GM18909 (cell line): Measurements from ENCODE around the gene DNAAF5.
A peak's percentile ranks its signal among the peaks of the same experiment; 100 is the strongest.

Source experiments
- ATAC-seq: cut with Tn5 transposase; IDR thresholded peaks from one replicate; pipeline ENCODE4 v1.9.1; 2021; ENCODE audit warnings: mild to moderate bottlenecking; ENCODE audit not compliant: unreplicated experiment, poor library complexity

The DNAAF5 gene

DNA sequence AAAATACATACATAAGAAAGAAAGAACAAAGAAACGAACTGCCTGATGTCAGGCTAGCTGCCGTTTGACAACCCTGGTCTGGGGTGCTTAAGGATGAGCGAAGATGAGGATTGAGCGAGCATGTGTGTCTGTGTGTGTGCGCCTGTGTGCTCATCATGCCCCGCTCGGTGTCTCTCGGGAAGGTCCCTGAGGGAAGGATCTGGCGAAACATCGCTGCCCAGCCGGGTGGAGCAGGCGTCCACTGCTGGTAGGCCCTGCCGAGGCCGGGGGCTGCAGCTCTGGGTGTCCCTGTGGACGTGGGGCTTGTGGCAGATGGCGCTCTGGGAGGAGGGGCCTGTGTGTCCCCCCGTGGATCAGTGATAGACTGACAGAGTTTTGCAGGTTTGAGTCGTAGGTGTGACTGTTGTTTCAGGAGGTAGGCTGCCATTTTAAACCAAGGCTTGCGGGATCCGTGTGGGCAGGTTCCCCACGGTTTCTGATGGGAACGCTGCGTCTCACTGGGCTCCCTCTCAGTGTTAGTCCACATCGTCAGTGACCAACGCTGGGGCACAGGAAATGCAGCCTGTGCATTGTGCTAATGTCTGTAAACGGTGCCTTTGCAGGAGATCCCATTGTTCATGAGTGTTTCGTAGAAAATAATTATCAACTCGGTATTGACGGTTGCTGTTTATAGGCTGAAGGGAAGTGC lies 99.9 kb downstream of the DNAAF5 start:
- ATAC-seq, result no peak

DNA sequence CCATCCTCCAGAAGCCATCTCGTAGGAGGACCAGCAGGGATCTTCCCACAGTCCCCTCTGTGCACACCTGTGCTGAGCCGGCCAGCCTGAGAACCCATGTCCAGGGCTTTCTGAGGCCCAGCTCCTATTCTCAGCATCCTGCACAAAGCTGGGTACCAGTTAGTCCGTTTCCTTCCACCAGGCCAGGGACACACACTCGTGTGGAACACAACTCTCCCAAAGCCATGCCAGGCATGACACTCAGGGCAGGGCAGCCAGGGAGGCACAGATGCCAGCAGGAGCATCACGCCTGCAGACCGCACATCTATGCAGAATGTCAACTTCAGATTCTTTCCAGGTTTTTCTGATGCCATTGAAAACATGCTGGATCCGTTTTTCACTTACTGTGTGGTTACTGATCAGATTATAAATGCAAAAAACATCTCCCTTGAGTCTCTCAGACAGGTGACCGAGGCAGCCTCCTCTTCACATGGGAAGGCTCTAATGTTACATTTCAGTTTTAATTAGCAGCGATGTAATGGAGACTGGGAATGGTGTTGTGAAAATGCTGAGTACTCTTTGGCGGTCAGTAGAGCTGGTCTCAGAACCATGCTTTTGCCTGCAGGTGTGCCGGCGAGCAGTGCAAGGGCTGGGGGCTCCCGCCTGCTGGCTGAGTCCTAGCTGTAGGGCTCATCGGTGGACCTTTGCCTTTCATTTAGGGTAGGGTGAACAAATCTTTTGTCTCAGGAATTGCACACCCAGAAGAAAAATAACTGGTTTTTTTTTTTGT lies 102.5 kb downstream of the DNAAF5 start:
- ATAC-seq, result no peak

DNA sequence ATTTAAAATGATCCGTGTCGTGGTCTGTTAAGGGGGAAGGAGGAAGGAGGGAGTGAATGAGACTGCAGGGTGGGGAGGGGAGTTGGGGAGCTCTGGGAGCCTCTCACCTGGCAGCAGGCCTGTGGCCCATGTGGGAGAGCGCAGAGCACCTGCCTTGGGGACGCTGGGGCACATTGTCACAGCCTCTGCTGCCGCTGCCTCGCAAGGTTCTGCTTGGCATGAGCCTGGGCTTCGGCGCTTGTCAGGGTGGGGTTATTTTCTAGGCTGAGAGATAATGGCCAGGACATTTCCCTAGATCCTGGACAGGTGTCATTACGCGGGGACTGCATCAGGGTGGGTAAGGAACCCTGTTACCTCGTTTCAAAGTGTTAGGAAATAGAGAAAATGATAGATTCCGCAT lies 103.6 kb downstream of the DNAAF5 start:
- ATAC-seq, result no peak

DNA sequence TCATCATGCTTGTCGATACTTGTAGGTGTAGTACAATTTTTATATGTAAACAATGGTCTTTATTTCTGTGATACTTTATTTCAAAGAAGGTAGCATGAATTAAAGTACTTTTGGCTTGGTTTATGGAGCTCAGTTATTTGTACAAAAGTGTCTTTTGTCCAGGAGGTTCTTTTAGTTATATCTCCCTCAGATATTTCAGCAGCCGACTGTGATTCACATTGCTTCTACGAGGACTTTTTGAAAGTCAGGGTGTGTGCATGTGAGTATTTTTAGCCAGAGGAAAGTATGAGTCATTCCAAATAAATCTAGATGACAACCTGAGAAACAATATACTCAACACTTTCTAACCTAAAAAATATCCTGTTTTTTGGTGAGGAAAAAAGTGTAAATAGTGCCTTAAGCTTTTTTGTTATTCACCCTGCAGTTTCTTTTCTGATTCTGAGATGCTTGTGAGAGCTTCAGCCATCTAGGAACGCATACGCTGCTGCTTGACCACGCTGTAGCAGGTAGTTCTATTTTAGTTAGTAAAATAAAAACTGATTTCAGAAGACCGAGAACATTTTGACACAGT lies 105.2 kb downstream of the DNAAF5 start:
- ATAC-seq, result peak; percentile 70

DNA sequence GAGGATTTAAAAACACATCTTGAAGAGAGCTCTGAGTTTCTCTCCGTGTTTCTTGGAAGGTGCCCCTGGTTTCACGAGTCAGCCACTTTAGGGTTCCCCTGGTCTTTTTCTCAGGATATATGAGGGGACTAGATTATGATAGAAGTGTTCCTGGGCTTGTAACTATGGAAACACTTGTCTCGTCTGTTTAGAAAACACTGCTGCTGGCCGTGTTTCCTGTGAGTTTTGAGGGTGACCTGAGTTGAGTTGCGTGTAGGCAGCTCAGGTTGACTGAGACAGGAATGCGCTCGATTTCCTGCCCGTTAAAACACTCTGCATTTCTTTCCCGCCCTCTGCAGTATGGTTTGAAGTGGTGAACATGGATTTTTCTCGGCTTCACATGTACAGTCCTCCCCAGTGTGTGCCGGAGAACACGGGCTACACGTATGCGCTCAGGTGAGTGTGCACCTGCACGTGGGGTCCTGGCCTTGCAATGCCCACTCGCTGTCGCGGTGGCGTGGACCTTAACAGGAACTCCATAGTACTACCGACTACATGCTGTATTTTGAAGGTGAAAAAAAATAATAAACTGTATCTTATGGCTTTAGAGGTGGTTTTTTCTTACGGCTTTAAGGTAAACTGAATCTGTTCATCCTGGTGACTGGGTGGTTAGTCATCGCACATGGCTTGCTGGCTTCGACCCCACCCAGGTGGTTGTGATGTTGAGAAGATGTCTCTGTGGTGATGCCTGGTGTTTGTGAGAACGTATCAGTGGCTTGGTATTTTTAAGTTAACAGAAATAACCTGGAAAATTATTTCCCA lies 105.9 kb downstream of the DNAAF5 start, which contains the start of gene SUN1:
Gene SUN1, plus strand, starts transcription at position 310 of the 801 bp plus-strand sequence. Its CDS starts 49 bp downstream, at position 359.
- peak; percentile 34 for ATAC-seq

DNA sequence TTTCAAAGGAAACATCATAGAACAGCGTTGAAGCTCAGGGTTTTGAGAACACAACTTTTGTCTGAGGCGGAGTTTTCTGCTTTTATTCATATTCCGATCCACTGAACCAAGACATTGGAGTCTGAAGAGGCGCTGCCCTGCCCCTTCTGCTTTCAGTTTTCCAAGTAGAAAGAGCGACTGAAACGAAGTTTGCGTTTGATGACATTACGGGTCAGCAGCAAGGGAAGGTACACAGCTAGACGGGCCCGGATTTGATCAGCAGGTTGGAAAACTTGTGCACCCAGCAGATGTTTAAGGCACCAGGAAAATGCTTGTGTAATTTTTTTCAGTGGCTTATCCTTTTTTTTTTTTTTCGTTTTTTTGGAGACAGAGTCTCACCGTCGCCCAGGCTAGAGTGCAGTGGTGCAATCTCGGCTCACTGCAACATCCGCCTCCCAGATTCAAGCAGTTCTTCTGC lies 106.5 kb downstream of the DNAAF5 start:
- ATAC-seq, result no peak

DNA sequence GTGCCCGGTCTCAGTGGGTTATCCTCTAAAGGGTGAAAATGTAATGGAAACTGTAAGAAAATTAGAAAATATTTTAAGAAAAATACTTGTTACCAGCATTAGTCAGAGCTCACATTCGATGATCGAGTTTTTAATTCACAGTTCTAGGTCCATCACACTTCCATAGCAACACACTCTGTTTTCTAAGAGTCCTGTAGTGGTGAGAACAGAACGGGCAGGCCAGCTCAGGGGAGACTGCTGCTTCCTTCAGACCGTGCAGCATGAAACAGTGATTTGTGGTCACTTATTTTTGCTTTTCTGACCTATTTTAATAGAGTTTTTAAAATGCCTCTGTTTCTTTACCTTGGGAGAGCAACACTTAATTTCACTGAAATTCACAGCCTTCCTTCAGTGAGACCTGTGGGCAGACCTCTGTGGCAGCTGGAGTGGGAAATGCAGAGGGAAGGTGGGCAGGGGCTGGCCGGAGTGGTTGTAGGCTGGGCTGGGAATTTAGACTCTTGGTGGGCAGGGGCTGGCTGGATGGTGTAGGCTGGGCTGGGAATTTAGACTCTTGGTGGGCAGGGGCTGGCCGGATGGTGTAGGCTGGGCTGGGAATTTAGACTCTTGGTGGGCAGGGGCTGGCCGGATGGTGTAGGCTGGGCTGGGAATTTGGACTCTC lies 107.2 kb downstream of the DNAAF5 start:
- no peak for ATAC-seq

DNA sequence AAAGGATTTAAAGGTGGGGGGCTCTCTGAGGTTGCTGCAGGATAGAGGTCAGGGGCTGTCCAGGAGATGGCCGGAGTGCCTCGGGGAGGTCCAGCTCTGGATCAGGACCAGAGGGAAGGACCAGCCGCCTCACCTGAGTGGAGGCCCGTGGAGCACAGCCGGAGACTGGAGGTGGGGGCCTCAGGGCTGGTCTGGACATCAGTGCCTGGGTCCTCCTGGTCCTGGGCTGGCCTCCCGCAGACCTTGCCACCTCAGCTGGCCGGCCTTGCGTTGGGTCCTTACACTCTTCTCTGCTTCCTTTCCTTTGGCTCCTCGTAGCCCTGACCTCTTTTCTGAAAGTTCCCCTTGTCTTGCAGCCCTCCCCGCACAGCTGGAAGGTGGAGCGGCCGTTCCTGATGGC lies 107.8 kb downstream of the DNAAF5 start:
- no peak for ATAC-seq

DNA sequence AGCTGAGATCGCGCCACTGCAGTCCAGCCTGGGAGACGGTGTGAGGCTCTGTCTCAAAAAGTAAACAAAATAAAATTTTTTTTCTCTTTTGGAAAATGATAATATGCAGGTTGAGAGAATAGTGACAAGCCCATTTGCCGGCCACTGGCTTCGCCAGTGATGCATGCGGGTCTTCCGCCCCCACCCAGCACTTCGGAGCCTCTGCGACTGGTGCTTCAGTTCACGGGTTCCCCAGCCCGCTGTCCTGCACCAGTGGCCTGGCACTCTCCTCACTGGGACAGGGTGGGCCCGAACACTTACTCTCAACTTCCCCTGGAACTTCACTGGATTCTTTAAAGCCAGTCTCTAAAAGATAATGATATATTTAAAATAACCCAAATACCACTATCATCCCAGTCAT lies 108.5 kb downstream of the DNAAF5 start:
- no peak for ATAC-seq

DNA sequence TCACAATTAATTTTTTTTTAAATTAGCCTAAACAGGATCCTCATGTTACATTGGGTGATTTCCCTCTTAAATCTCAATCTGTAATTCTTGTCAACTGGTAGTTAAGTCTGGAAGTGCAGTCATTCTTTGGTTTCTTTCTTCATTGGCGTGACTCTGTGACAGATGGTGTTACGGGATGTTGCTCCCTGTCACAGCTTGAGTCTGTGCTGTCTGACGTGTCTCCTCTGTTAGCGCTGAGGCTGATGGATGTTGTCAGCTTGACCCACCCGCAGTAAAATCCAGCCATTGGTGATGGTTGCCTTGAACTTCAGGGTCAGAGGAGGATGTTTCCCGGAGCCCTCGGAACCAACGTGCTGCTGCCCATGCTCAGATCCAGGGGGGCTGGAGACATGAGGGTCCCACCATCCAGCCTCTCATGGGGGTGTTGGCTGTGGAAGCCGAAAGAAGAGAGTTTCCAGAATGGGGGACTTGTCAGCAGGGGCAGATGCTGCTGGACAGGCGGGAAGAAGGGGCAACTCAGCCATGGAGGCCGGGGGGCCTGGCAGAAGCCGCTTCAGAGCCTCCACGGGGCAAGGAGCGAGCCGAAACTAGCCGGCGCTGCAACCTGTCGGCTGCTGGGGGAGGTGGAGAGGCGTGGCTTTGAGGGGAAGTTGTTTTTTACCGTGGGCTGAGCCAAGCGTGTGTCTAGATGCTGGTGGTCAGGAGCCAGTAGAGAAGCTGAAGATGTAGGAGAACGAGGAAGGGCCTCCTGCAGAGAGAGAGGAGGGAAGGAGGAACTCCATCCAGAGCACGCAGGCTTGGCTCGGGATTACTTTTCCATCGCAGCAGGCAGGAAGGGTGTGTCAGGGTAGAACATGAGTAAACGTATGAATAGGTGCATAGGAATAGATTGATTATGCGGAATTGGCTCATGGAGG lies 109.2 kb downstream of the DNAAF5 start:
- ATAC-seq, result no peak
